ENCODE data around the gene NUP188. TPM values are rescaled to one million over a fixed set of nuclear protein-coding genes. Genes with fewer than 3 reads are reported as not detected.

NUP188 gene
- total RNA-seq, 1 experiment from 2014 or later = 98.9 TPM

DNA sequence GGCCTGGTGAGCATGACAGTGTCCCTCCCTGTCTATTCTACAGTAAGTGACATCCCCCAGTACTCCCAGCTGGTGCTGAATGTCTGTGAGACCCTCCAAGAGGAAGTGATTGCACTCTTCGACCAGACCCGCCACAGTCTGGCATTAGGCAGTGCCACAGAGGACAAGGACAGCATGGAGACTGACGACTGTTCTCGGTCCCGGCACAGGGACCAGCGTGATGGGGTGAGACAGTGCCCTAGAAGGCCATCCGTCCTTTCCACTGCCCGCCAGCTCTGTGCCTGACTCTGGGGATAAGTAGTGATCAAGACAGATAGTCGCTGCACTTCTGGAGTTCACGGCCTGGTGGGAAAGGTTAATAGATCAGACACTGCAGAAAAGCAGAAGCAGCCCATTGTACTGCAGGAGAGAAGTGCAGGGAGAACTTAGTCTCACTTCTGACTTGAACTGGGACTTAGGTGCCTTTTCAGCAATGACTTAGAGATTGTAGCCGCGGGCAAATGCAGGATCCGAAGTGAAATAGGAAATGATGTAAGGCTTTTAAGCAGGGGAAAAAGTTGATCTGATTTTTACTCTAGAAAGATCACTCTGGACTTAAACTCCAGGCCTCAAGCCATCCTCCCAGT lies 52.2 kb downstream of the NUP188 start (continued):
- TF ChIP-seq ERG (CRISPR knock-in tag; IDR thresholded peaks at IDR 0.05) (no peak), CREM (CRISPR knock-in tag; IDR thresholded peaks at IDR 0.05) (no peak)

GRCh38 chr9:129001504-129002325 lies 54.2 kb downstream of the NUP188 start:
- ChIA-PET POLR2A (no interaction called here), CTCF (interaction anchor here (0.6 to 1.9 kb wide), 2 partner anchors 9 to 304 kb away, joined by 3 to 6 read pairs; no protein-coding TSS in a partner anchor)
- no peaks in the 10 kb centered on the region for H3K27me3 Mint-ChIP-seq (ENCODE audit: low read depth)

More at GRCh38 chr9:129001504-129002325, 54.2 kb downstream of the NUP188 start:
- DNase-seq (ENCODE audit: low spot score) (no peak), ATAC-seq (no peak)
- Mint-ChIP-seq H3K4me3 (no peak overlapping the region), H3K27ac (no peak overlapping the region), H3K9me3 (no peaks in the 10 kb centered on the region), H3K4me1 (0 out of 2 replicates have a peak, but pooled peaks cover 2% of the 10 kb centered on the region), H3K36me3 (peaks cover 81% of the 10 kb centered on the region)
- TF ChIP-seq MAX (CRISPR knock-in tag; IDR thresholded peaks at IDR 0.05) = no peak
- TF ChIP-seq, protein P1, sequence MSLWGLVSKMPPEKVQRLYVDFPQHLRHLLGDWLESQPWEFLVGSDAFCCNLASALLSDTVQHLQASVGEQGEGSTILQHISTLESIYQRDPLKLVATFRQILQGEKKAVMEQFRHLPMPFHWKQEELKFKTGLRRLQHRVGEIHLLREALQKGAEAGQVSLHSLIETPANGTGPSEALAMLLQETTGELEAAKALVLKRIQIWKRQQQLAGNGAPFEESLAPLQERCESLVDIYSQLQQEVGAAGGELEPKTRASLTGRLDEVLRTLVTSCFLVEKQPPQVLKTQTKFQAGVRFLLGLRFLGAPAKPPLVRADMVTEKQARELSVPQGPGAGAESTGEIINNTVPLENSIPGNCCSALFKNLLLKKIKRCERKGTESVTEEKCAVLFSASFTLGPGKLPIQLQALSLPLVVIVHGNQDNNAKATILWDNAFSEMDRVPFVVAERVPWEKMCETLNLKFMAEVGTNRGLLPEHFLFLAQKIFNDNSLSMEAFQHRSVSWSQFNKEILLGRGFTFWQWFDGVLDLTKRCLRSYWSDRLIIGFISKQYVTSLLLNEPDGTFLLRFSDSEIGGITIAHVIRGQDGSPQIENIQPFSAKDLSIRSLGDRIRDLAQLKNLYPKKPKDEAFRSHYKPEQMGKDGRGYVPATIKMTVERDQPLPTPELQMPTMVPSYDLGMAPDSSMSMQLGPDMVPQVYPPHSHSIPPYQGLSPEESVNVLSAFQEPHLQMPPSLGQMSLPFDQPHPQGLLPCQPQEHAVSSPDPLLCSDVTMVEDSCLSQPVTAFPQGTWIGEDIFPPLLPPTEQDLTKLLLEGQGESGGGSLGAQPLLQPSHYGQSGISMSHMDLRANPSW (CRISPR knock-in tag; conservative IDR thresholded peaks at IDR 0.05; ENCODE audit: low read depth) = no peak
- TF ChIP-seq TP53 (CRISPR knock-in tag; IDR thresholded peaks at IDR 0.05) = no peak
- TF ChIP-seq ZNF425 (CRISPR knock-in tag; conservative IDR thresholded peaks at IDR 0.05) = no peak
- no peak for TF ChIP-seq NR3C1 (CRISPR knock-in tag; conservative IDR thresholded peaks at IDR 0.05; ENCODE audit: low read depth)
- TF ChIP-seq CTCF (IDR thresholded peaks at IDR 0.05) = no peak
- TF ChIP-seq ZNF423 (CRISPR knock-in tag; IDR thresholded peaks at IDR 0.05) = no peak
- TF ChIP-seq ZNF416 (CRISPR knock-in tag; IDR thresholded peaks at IDR 0.05) = no peak
- TF ChIP-seq ZNF138 (CRISPR knock-in tag; conservative IDR thresholded peaks at IDR 0.05) = no peak
- no peak for TF ChIP-seq TEAD4 (CRISPR knock-in tag; IDR thresholded peaks at IDR 0.05)
- TF ChIP-seq SOX15 (CRISPR knock-in tag; IDR thresholded peaks at IDR 0.05) = no peak

Data from WTC11 (cell line).